IMR-90 (cell line): ENCODE results near the gene NPB.

ENCODE experiments used
- BHLHE40 ChIP-seq: fragments of 150-350 bp; IDR thresholded peaks from 2 replicates; pipeline ENCODE4 v1.6.1; 2016; ENCODE audit warnings: mild to moderate bottlenecking, low read depth, low read length
- CEBPB ChIP-seq: IDR thresholded peaks from 2 replicates; pipeline ENCODE4 v1.6.1; 2012; ENCODE audit warnings: low read depth, low read length, improper control_type of control experiment
- CTCF ChIP-seq: conservative IDR thresholded peaks from 2 replicates; pipeline ENCODE4 v1.5.1; 2012; ENCODE audit warnings: mild to moderate bottlenecking, low read depth, low read length, improper control_type of control experiment
- FOS ChIP-seq: fragments of 150-350 bp; IDR thresholded peaks from 2 replicates; pipeline ENCODE4 v1.6.1; 2016; ENCODE audit warnings: low read depth, low read length
- MAFK ChIP-seq: IDR thresholded peaks from 2 replicates; pipeline ENCODE4 v1.6.1; 2012; ENCODE audit warnings: low read depth, low read length, improper control_type of control experiment
- MAZ ChIP-seq: IDR thresholded peaks from 2 replicates; pipeline ENCODE4 v1.6.1; 2012; ENCODE audit warnings: low read depth, mild to moderate bottlenecking, low read length, improper control_type of control experiment, moderate library complexity, borderline replicate concordance
- MXI1 ChIP-seq: IDR thresholded peaks from 2 replicates; pipeline ENCODE4 v1.6.1; 2012; ENCODE audit warnings: low read depth, mild to moderate bottlenecking, low read length, moderate library complexity, borderline replicate concordance
- POLR2A ChIP-seq: IDR thresholded peaks from 2 replicates; pipeline ENCODE4 v1.6.1; 2012; ENCODE audit warnings: mild to moderate bottlenecking, low read depth, low read length
- RAD21 ChIP-seq: IDR thresholded peaks from 2 replicates; pipeline ENCODE4 v1.6.1; 2012; ENCODE audit warnings: low read length, improper control_type of control experiment
- RCOR1 ChIP-seq: IDR thresholded peaks from 2 replicates; pipeline ENCODE4 v1.6.1; 2012; ENCODE audit warnings: mild to moderate bottlenecking, low read length, improper control_type of control experiment; ENCODE audit not compliant: insufficient replicate concordance
- SMC3 ChIP-seq: fragments of 150-350 bp; IDR thresholded peaks from 2 replicates; pipeline ENCODE4 v1.6.1; 2016; ENCODE audit warnings: low read depth, mild to moderate bottlenecking, antibody characterized with exemption, low read length, moderate library complexity
- TF ChIP-seq, protein P1 (sequence below): fragments of 150-350 bp; IDR thresholded peaks from 2 replicates; pipeline ENCODE4 v1.6.1; 2017; ENCODE audit warnings: mild to moderate bottlenecking, antibody characterized with exemption, low read length, low read depth

- TF ChIP-seq POLR2A (no peak), CTCF (no peak), MAZ (no peak), RAD21 (no peak), RCOR1 (no peak), BHLHE40 (no peak), CEBPB (no peak), MXI1 (no peak), MAFK (no peak), FOS (no peak), SMC3 (no peak)
- TF ChIP-seq, protein P1, sequence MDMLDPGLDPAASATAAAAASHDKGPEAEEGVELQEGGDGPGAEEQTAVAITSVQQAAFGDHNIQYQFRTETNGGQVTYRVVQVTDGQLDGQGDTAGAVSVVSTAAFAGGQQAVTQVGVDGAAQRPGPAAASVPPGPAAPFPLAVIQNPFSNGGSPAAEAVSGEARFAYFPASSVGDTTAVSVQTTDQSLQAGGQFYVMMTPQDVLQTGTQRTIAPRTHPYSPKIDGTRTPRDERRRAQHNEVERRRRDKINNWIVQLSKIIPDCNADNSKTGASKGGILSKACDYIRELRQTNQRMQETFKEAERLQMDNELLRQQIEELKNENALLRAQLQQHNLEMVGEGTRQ, result no peak
Observed at GRCh38 chr17:81948635-81949378, 46.8 kb downstream of the NPB start.
